Suprapubic skin (tissue), 4 donors: Measurements from ENCODE around the gene EGFR.

Experiments used
- EP300 ChIP-seq: sonication (generic); formaldehyde crosslinking; IDR thresholded peaks from one replicate; pipeline ENCODE4 v1.6.1; 2017; ENCODE audit warnings: antibody characterized with exemption
- POLR2AphosphoS5 ChIP-seq, 3 donors: sonication (generic); formaldehyde crosslinking; IDR thresholded peaks; one replicate each; pipeline ENCODE4 v1.6.1; 2017; ENCODE audit warnings: antibody characterized with exemption in 3 of 3
- TF ChIP-seq, protein P1 (sequence below), 2 donors: fragments of 200-600 bp in 1 of 2; fragments of 450-650 bp in 1 of 2; sonication (generic) in 1 of 2; IDR thresholded peaks; one replicate each; pipeline ENCODE4 v1.5.1; 2016 to 2019; ENCODE audit warnings: antibody characterized with exemption in 2 of 2, mild to moderate bottlenecking in 1 of 2, moderate library complexity in 1 of 2

DNA sequence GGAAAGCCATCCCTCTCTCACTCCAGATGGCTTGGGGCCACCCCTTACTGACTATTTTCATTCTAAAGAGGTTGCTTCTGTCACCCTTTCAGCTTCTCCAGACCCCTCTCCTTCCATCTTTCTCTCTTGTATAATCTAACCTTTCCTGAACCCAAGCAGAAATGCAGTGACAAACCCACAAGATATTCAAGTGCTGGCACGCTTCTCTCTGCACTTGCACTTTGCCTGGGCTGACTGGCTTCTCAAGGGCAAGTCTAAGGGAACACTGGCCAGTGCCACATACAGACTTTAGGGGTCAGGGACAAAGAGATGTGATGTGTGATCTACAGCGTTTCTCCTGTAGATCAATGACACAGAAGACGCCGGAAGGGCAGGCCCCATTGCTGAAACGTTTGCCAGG lies 195.9 kb downstream of the EGFR start:
- TF ChIP-seq, protein P1, sequence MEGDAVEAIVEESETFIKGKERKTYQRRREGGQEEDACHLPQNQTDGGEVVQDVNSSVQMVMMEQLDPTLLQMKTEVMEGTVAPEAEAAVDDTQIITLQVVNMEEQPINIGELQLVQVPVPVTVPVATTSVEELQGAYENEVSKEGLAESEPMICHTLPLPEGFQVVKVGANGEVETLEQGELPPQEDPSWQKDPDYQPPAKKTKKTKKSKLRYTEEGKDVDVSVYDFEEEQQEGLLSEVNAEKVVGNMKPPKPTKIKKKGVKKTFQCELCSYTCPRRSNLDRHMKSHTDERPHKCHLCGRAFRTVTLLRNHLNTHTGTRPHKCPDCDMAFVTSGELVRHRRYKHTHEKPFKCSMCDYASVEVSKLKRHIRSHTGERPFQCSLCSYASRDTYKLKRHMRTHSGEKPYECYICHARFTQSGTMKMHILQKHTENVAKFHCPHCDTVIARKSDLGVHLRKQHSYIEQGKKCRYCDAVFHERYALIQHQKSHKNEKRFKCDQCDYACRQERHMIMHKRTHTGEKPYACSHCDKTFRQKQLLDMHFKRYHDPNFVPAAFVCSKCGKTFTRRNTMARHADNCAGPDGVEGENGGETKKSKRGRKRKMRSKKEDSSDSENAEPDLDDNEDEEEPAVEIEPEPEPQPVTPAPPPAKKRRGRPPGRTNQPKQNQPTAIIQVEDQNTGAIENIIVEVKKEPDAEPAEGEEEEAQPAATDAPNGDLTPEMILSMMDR (IDR thresholded peaks at IDR 0.05): no peak
- TF ChIP-seq EP300: no peak
- no peak for TF ChIP-seq POLR2AphosphoS5 (IDR thresholded peaks at IDR 0.05)
